IMR-90 (cell line): ENCODE data around the gene DGKB.

Source experiments
- CEBPB ChIP-seq: IDR thresholded peaks from 2 replicates; pipeline ENCODE4 v1.6.1; 2012; ENCODE audit warnings: low read depth, low read length, improper control_type of control experiment
- CTCF ChIP-seq: conservative IDR thresholded peaks from 2 replicates; pipeline ENCODE4 v1.5.1; 2012; ENCODE audit warnings: mild to moderate bottlenecking, low read depth, low read length, improper control_type of control experiment
- POLR2A ChIP-seq: IDR thresholded peaks from 2 replicates; pipeline ENCODE4 v1.6.1; 2012; ENCODE audit warnings: mild to moderate bottlenecking, low read depth, low read length
- RFX5 ChIP-seq: IDR thresholded peaks from 2 replicates; pipeline ENCODE4 v1.8.0; 2012; ENCODE audit warnings: low read depth, mild to moderate bottlenecking, low read length, moderate library complexity

GRCh38 chr7:14886533-14886932 lies 16.0 kb downstream of the DGKB start:
- TF ChIP-seq CTCF: no peak
- no peak for TF ChIP-seq CEBPB
- no peak for TF ChIP-seq POLR2A
- no peak for TF ChIP-seq RFX5
